Measurements from ENCODE around the gene ROCK2. TPM values are rescaled to one million over a fixed set of nuclear protein-coding genes. Genes with fewer than 3 reads are reported as not detected.

The ROCK2 gene
- total RNA-seq, 2 donors from 2014 or later: 62.7 to 80.9 TPM

DNA sequence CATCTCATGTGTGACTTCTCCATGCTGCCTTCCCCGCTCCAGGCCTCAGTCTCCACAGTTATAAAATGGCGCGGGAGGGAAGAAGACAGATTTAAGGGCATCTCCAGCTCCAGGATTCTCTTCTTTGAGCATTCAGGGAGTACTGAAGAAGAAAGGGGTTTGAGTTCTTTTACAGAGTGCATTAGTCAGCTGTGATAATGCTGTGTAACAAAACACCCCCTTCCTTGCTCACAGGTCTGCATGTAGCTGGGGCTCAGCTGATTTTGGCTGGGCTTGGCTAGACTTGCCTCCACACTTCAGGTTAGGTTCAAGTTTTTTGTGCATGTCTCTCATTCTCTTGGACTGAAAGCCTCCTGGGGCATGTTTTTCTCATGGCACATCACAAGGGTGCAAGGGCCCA is 197.2 kb downstream of the ROCK2 start:
- Histone ChIP-seq H3K4me3 (no peak overlapping the region), H3K27me3 (no peaks in the 10 kb centered on the region), H3K9ac (ENCODE audit: low read depth in 2 of 2, low read length in 2 of 2) (no peak overlapping the region), H3K36me3 (no peaks in the 10 kb centered on the region), H3K4me1 (no peaks in the 10 kb centered on the region), H3K9me3 (no peaks in the 10 kb centered on the region), H3K27ac (no peak overlapping the region)
- intact Hi-C loops (cut with DNase I): no loop called here
- DNase-seq: no peak
- TF ChIP-seq, protein P1, sequence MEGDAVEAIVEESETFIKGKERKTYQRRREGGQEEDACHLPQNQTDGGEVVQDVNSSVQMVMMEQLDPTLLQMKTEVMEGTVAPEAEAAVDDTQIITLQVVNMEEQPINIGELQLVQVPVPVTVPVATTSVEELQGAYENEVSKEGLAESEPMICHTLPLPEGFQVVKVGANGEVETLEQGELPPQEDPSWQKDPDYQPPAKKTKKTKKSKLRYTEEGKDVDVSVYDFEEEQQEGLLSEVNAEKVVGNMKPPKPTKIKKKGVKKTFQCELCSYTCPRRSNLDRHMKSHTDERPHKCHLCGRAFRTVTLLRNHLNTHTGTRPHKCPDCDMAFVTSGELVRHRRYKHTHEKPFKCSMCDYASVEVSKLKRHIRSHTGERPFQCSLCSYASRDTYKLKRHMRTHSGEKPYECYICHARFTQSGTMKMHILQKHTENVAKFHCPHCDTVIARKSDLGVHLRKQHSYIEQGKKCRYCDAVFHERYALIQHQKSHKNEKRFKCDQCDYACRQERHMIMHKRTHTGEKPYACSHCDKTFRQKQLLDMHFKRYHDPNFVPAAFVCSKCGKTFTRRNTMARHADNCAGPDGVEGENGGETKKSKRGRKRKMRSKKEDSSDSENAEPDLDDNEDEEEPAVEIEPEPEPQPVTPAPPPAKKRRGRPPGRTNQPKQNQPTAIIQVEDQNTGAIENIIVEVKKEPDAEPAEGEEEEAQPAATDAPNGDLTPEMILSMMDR (IDR thresholded peaks at IDR 0.05): no peak

DNA sequence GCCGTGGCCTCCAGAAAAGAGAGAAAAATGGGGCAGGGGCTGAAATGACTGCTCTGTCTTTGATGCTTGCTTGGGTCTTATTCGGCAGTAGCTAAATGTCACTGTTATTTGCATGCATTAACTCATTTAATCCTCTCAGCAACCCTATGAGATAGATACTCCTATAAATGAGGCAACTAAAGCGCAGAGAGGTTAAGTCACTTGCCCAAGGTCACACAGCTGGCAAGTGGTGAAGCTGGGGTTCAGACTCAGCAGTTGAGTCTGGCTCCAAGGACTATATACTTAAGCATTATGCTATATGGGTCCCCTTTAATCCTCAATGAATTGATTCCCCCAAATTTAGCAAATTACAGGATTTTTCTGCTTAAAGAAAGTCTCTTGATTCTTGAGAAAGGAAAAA is 198.4 kb downstream of the ROCK2 start:
- Histone ChIP-seq H3K36me3 (no peaks in the 10 kb centered on the region), H3K4me1 (no peaks in the 10 kb centered on the region), H3K27ac (no peak overlapping the region), H3K9me3 (no peaks in the 10 kb centered on the region), H3K27me3 (no peaks in the 10 kb centered on the region), H3K9ac (ENCODE audit: low read depth in 2 of 2, low read length in 2 of 2) (no peak overlapping the region), H3K4me3 (no peak overlapping the region)
- no peak for DNase-seq
- TF ChIP-seq, protein P1 (IDR thresholded peaks at IDR 0.05): no peak
- intact Hi-C loops (cut with DNase I): no loop called here

DNA sequence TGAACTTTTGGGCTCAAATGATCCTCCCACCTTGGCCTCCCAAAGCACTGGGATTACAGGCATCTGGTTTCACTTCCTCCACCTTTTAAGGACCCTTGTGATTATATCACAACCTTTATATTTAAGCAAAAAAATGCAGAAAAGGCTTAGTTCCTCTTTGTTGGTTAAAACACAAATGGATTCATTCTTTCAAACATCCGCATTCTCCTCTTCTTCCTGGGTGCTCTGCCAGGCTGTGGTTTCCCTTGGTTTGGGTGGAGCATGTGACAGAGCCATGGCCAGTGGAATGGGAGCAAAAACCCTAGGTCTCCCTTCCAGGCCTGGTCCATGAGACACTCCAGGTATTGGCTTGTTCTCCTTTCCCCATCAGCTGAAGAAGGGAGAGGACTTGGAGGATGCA is 199.1 kb downstream of the ROCK2 start:
- no peak for DNase-seq
- TF ChIP-seq, protein P1 (IDR thresholded peaks at IDR 0.05): no peak
- no peak overlapping the region for H3K9ac ChIP-seq (ENCODE audit: low read depth in 2 of 2, low read length in 2 of 2)
- H3K4me1 ChIP-seq: no peaks in the 10 kb centered on the region
- intact Hi-C loops (cut with DNase I): no loop called here
- H3K9me3 ChIP-seq: no peaks in the 10 kb centered on the region
- H3K36me3 ChIP-seq: no peaks in the 10 kb centered on the region
- H3K27me3 ChIP-seq: no peaks in the 10 kb centered on the region
- no peak overlapping the region for H3K4me3 ChIP-seq
- no peak overlapping the region for H3K27ac ChIP-seq

DNA sequence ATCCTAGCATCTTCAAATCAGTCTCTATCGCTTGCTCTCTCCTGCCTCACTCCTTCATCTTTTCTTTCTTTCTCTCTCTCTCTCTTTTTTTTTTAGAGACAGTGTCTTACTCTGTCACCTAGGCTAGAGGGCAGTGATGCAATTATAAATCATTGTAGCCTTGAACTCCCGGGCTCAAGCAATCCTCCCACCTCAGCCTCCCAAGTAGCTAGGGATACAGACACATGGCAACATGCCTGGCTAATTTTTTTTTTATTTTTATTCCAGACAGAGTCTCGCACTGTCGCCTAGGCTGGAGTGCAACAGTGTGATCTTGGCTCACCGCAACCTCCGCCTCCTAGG is 199.7 kb downstream of the ROCK2 start:
- intact Hi-C loops (cut with DNase I): no loop called here
- Histone ChIP-seq H3K9me3 (no peaks in the 10 kb centered on the region), H3K36me3 (no peaks in the 10 kb centered on the region), H3K4me3 (no peak overlapping the region), H3K27ac (no peak overlapping the region), H3K27me3 (no peaks in the 10 kb centered on the region), H3K9ac (ENCODE audit: low read depth in 2 of 2, low read length in 2 of 2) (no peak overlapping the region), H3K4me1 (no peaks in the 10 kb centered on the region)
- DNase-seq: no peak
- TF ChIP-seq, protein P1 (IDR thresholded peaks at IDR 0.05): no peak

DNA sequence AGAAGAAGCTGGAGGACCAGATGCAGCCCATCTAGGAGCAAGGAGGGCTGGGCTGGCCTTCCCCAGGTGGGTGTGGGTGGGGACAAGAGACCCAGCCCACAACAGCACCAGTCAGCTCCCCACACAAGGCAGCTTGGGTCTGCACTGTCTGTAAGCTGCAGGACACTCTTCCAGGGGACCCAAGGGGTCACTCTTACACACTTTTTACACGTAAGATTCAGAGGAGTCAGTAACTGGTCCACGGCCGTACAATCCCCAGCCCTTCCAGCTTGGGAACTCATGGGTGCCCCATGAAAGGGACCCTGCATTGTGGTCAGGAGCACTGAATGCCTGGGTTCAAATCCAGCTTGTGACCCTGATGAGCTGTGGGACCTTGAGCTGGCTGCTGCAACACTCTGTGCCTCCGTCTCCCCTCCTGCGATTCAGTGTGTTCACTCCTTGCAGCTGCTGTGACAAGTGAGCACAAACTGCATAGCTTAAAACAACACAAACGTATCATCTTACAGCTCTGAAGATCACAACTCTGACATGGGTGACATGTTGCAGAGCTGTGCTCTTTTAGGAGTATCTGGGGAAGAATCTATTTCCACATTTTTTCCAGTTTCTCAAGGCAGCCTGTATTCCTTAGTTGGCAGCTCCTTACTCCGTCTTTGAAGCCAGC is 200.2 kb downstream of the ROCK2 start:
- no peak for DNase-seq
- Histone ChIP-seq H3K4me3 (no peak overlapping the region), H3K9ac (ENCODE audit: low read depth in 2 of 2, low read length in 2 of 2) (no peak overlapping the region), H3K9me3 (no peaks in the 10 kb centered on the region), H3K4me1 (no peaks in the 10 kb centered on the region), H3K36me3 (no peaks in the 10 kb centered on the region), H3K27ac (no peak overlapping the region), H3K27me3 (no peaks in the 10 kb centered on the region)
- TF ChIP-seq, protein P1 (IDR thresholded peaks at IDR 0.05): no peak
- intact Hi-C loops (cut with DNase I): no loop called here

All from colonic mucosa (tissue), 4 donors.